ENCODE data around the gene AEBP1.

Gene AEBP1

DNA sequence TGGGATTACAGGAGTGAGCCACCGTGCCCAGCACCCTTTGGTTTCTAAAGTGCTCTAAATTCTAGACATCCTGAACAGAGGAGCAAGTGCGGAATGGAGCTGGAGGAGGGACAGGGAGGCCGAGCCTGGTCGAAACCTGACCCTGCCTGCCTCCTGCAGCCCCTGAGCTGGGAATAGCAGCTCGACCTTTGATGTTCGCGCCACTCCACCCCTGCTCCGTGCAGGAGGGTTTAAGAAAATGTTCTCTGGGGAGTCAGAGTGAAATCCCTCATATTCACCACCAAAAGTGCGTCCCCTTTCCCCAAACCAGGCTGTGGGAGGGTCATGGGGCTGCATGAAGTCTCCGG lies 40.6 kb upstream of the AEBP1 start:
- H3K4me3 Mint-ChIP-seq = no peak overlapping the region

DNA sequence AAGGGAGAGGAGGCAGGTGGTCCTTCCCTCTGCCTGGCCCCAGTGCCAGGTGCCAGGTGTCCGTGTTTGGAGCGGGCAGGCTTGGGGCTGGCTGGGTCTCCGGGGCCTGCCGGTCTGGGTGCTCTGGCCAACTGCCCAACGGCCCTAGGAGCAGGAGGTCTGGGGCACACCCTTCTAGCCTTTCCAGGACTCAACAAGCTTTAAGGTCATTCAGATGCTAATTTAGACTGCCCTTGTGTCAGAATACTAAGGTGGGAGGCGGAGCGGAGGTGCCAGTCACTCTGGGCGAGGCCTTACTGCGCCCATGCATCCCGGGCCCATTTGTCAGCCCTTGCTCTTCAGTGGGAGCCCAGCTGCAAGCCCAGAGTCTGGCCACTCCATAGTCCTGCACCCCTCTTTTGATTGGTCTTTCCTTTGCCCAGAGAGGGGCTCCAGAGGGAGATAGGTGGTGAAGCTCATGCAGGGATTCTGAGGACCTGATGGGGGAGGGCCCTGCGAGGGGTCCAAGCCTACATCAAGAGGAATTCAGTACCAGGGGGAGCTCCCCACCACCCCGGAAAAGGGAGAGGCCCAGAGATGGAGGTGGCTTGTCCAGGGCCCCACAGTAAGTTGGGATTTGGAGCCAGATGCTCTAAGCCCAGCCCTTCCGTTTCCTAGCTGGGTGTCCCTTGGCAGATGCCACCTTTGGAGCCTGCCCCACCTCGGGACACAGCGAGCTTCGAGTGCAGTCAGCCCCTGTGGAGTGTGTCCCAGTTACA lies 40.1 kb upstream of the AEBP1 start:
- Mint-ChIP-seq H3K4me3 (no peak overlapping the region), H3K27me3 (peaks cover 36% of the 10 kb centered on the region), H3K9me3 (no peaks in the 10 kb centered on the region), H3K36me3 (peaks cover 25% of the 10 kb centered on the region), H3K27ac (no peak overlapping the region), H3K4me1 (peaks cover 3% of the 10 kb centered on the region)
- no peak for DNase-seq
- CTCF ChIA-PET = no interaction called here

More for the DNA sequence above, 40.6 kb upstream of the AEBP1 start:
- no peak for DNase-seq
- H3K27me3 Mint-ChIP-seq = peaks cover 36% of the 10 kb centered on the region
- H3K36me3 Mint-ChIP-seq = peaks cover 31% of the 10 kb centered on the region
- H3K4me1 Mint-ChIP-seq = peaks cover 3% of the 10 kb centered on the region
- CTCF ChIA-PET = no interaction called here
- H3K27ac Mint-ChIP-seq = no peak overlapping the region
- no peaks in the 10 kb centered on the region for H3K9me3 Mint-ChIP-seq

DNA sequence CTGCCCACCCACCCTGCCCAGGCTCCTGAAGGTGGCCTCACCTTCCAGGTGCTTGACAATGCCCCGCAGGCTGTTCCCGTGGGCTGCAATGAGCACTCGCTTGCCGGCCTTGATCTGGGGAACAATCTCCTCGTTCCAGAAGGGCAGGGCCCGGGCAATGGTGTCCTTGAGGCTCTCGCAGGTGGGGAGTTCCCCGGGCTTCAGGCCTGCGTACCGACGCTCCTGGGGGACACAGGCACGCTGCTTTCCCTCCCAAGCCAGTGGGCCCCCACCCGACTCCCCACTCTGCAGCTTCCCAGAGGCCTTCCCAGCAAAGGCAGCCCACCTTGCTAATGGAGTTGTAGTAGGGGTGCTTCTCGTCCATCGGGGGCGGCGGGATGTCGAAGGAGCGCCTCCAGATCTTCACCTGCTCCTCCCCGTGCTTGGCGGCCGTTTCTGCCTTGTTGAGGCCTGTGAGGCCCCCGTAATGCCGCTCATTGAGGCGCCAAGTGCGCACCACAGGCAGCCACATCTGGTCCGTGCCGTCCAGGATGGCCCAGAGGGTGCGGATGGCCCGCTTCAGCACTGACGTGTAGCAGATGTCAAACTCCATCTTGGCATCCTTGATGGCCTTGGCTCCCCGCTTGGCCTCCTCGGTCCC lies 39.2 kb upstream of the AEBP1 start:
- DNase-seq = no peak
- CTCF ChIA-PET = interaction anchor here (0.6 kb wide), 1 partner anchor 11 kb away, joined by 3 read pairs; no protein-coding TSS in a partner anchor
- Mint-ChIP-seq H3K27ac (no peak overlapping the region), H3K27me3 (peaks cover 36% of the 10 kb centered on the region), H3K4me3 (no peak overlapping the region), H3K4me1 (peaks cover 3% of the 10 kb centered on the region), H3K9me3 (no peaks in the 10 kb centered on the region), H3K36me3 (peaks cover 17% of the 10 kb centered on the region)

- Mint-ChIP-seq H3K4me3 (no peak within 1 kb of the TSS), H3K27ac (peak within 1 kb of the TSS; percentile 19), H3K36me3 (peaks cover 10% of the 10 kb centered on the region), H3K4me1 (peaks cover 3% of the 10 kb centered on the region), H3K27me3 (peaks cover 36% of the 10 kb centered on the region), H3K9me3 (no peaks in the 10 kb centered on the region)
- no peak for DNase-seq
- CTCF ChIA-PET = interaction anchor here (0.8 kb wide), 1 partner anchor 149 kb away, joined by 3 read pairs; no protein-coding TSS in a partner anchor
These were observed 38.6 kb upstream of the AEBP1 start, which contains the start of gene PGAM2 for GRCh38 chr7:44065431-44066110. Gene PGAM2, minus strand, starts transcription at chr7:44065567. Its CDS starts 38 bp downstream, at chr7:44065529.

DNA sequence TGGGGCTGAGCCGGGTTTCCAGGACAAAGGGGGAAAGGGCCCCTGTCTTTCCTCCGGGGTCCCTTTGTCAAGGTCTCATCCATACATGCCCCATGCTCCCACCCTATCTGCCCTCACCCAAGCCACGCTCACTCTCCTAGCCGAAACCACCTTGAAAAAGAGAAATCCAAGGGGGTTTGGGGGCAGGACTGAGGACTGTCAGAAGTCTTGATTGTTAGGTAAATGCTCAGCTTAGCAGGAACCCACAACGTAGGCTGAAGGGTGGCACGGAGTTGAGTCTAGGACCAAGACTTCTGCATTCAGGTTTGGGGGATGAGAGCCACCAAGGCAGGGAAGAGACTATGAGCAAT lies 38.1 kb upstream of the AEBP1 start:
- peak overlapping the region; percentile 19 for H3K27ac Mint-ChIP-seq
- peaks cover 10% of the 10 kb centered on the region for H3K36me3 Mint-ChIP-seq
- CTCF ChIA-PET = interaction anchor here (0.8 kb wide), 1 partner anchor 149 kb away, joined by 3 read pairs; no protein-coding TSS in a partner anchor
- no peaks in the 10 kb centered on the region for H3K9me3 Mint-ChIP-seq
- peaks cover 36% of the 10 kb centered on the region for H3K27me3 Mint-ChIP-seq
- peaks cover 3% of the 10 kb centered on the region for H3K4me1 Mint-ChIP-seq
- no peak for DNase-seq
- no peak overlapping the region for H3K4me3 Mint-ChIP-seq

- Mint-ChIP-seq H3K27ac (peak overlapping the region; percentile 43), H3K36me3 (peaks cover 6% of the 10 kb centered on the region), H3K4me3 (no peak overlapping the region), H3K9me3 (no peaks in the 10 kb centered on the region), H3K4me1 (peaks cover 3% of the 10 kb centered on the region), H3K27me3 (peaks cover 36% of the 10 kb centered on the region)
- CTCF ChIA-PET = interaction anchor here (0.8 to 1.9 kb wide), 2 partner anchors 14 to 148 kb away, joined by 3 to 5 read pairs; no protein-coding TSS in a partner anchor
- DNase-seq = no peak
These were observed 37.6 kb upstream of the AEBP1 start for GRCh38 chr7:44066494-44067063.

- Mint-ChIP-seq H3K27me3 (peaks cover 36% of the 10 kb centered on the region), H3K4me1 (peaks cover 3% of the 10 kb centered on the region), H3K36me3 (peaks cover 8% of the 10 kb centered on the region), H3K4me3 (no peak overlapping the region), H3K27ac (peak overlapping the region; percentile 73), H3K9me3 (no peaks in the 10 kb centered on the region)
- CTCF ChIA-PET = interaction anchor here (1.9 kb wide), 1 partner anchor 13 kb away, joined by 5 read pairs; no protein-coding TSS in a partner anchor
- peak; percentile 18 for DNase-seq
These were observed 36.8 kb upstream of the AEBP1 start for GRCh38 chr7:44067064-44067951.

GRCh38 chr7:44068054-44068453 lies 36.1 kb upstream of the AEBP1 start:
- DNase-seq = no peak
- H3K4me1 Mint-ChIP-seq = peaks cover 3% of the 10 kb centered on the region
- no peak overlapping the region for H3K27ac Mint-ChIP-seq
- peaks cover 10% of the 10 kb centered on the region for H3K36me3 Mint-ChIP-seq
- H3K9me3 Mint-ChIP-seq = no peaks in the 10 kb centered on the region
- H3K27me3 Mint-ChIP-seq = peaks cover 36% of the 10 kb centered on the region
- peak overlapping the region; percentile 22 for H3K4me3 Mint-ChIP-seq
- CTCF ChIA-PET = interaction anchor here (1.9 kb wide), 1 partner anchor 12 kb away, joined by 5 read pairs; no protein-coding TSS in a partner anchor

- Mint-ChIP-seq H3K27me3 (peaks cover 13% of the 10 kb centered on the region), H3K4me1 (peaks cover 3% of the 10 kb centered on the region), H3K9me3 (no peaks in the 10 kb centered on the region), H3K27ac (peak overlapping the region; percentile 21), H3K36me3 (peaks cover 24% of the 10 kb centered on the region), H3K4me3 (no peak overlapping the region)
- CTCF ChIA-PET = interaction anchor here (1.2 to 3.2 kb wide), 3 partner anchors 9 to 125 kb away, joined by 7 to 10 read pairs (median 9); no protein-coding TSS in a partner anchor
- DNase-seq = no peak
These were observed 32.3 kb upstream of the AEBP1 start for GRCh38 chr7:44071726-44072363.

- peak; percentile 58 for DNase-seq
- no peaks in the 10 kb centered on the region for H3K9me3 Mint-ChIP-seq
- H3K4me1 Mint-ChIP-seq = peaks cover 5% of the 10 kb centered on the region
- H3K36me3 Mint-ChIP-seq = peaks cover 27% of the 10 kb centered on the region
- no peak overlapping the region for H3K4me3 Mint-ChIP-seq
- peak overlapping the region; percentile 21 for H3K27ac Mint-ChIP-seq
- H3K27me3 Mint-ChIP-seq = peaks cover 6% of the 10 kb centered on the region
- CTCF ChIA-PET = interaction anchor here (1.2 to 3.2 kb wide), 3 partner anchors 9 to 124 kb away, joined by 7 to 10 read pairs (median 9); no protein-coding TSS in a partner anchor
These were observed 31.5 kb upstream of the AEBP1 start for GRCh38 chr7:44072364-44073231.

GRCh38 chr7:44073664-44074348 lies 30.3 kb upstream of the AEBP1 start:
- H3K4me1 Mint-ChIP-seq = peaks cover 10% of the 10 kb centered on the region
- H3K27me3 Mint-ChIP-seq = no peaks in the 10 kb centered on the region
- CTCF ChIA-PET = interaction anchor here (3.2 kb wide), 1 partner anchor 123 kb away, joined by 10 read pairs; no protein-coding TSS in a partner anchor
- peak; percentile 50 for DNase-seq
- no peak overlapping the region for H3K27ac Mint-ChIP-seq
- H3K4me3 Mint-ChIP-seq = no peak overlapping the region
- no peaks in the 10 kb centered on the region for H3K9me3 Mint-ChIP-seq
- H3K36me3 Mint-ChIP-seq = peaks cover 36% of the 10 kb centered on the region

DNA sequence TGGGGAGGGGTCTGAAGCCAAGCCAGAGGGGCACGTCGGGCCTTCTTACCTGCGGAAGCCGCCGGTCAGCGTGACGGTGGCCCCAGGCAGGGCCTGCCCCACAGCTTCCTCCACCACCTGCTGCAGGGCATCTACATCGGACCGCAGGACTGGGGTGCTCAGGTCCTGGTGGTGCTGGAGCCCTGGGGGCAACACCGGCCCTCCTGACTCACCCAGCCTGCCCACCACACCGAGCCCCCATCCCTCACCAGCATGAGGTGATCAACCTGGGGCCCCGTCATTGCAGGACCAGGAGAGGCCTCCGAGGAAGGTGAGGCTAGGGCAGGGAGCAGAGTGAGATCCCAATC lies 29.8 kb upstream of the AEBP1 start:
- peaks cover 10% of the 10 kb centered on the region for H3K4me1 Mint-ChIP-seq
- H3K4me3 Mint-ChIP-seq = no peak overlapping the region
- no peaks in the 10 kb centered on the region for H3K9me3 Mint-ChIP-seq
- CTCF ChIA-PET = no interaction called here
- H3K36me3 Mint-ChIP-seq = peaks cover 39% of the 10 kb centered on the region
- no peak overlapping the region for H3K27ac Mint-ChIP-seq
- H3K27me3 Mint-ChIP-seq = no peaks in the 10 kb centered on the region
- no peak for DNase-seq

Measured in activated naive CD4-positive, alpha-beta T cell treated with anti-CD3 and anti-CD28 coated beads, Interleukin-2, amount 10 ng/mL, durations not matched to agents 7 days and 5 days (primary cell).